Right renal pelvis (tissue), 4 donors: ENCODE results near the gene ROR2. TPM values are rescaled to one million over a fixed set of nuclear protein-coding genes. Genes with fewer than 3 reads are reported as not detected.
A peak's percentile ranks its signal among the peaks of the same experiment; 100 is the strongest.
"Not testable (repeated sequence)": the region's sequence is repeated elsewhere in the genome, so short reads cannot be mapped to it uniquely, and the experiment has no call there.

Experiments
- DNase-seq, 4 donors: peaks; one replicate each; pipeline ENCODE4 v3.0.0-alpha.2; 2013; ENCODE audit warnings: low read depth in 4 of 4, low spot score in 3 of 4, missing footprints in 1 of 4
- polyA plus RNA-seq, 4 donors: library from polyadenylated mRNA; unstranded; fragments of 120-200 nt; gene quantifications; one replicate each; pipeline ENCODE4 v1.2.1, GENCODE V29; 2013; ENCODE audit not compliant: insufficient read length in 4 of 4

The ROR2 gene
- polyA plus RNA-seq, 4 donors, result 14.6 to 19.1 (median 17.7) TPM

GRCh38 chr9:91557327-91557726 is 392.7 kb downstream of the ROR2 start:
- DNase-seq, result no peak

GRCh38 chr9:91555132-91555531 is 394.9 kb downstream of the ROR2 start:
- no peak for DNase-seq

GRCh38 chr9:91549177-91549576 is 400.9 kb downstream of the ROR2 start:
- no peak for DNase-seq

GRCh38 chr9:91547081-91547480 is 402.9 kb downstream of the ROR2 start:
- no peak for DNase-seq

DNA sequence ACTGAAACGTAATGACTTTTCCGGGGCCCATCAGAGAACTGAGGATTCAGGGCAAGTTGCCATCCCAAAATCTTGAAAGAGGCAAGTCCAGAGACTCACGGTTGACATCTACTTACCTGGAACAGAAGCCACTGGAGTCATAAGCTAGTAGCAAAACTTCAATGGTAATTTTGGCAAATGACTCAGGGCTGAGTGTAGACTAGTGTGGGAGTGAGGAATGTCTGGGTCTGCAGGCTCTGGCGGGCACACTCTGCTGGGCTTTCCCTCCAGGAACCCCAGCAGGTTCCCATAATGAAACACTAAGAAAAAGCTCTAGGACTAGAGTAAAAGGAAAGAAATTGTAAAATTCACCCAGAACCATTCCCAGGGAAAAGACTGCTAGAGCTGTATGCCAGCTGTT is 403.5 kb downstream of the ROR2 start:
- no peak for DNase-seq

- no peak for DNase-seq
These were observed 408.3 kb downstream of the ROR2 start for GRCh38 chr9:91541734-91542133.

DNA sequence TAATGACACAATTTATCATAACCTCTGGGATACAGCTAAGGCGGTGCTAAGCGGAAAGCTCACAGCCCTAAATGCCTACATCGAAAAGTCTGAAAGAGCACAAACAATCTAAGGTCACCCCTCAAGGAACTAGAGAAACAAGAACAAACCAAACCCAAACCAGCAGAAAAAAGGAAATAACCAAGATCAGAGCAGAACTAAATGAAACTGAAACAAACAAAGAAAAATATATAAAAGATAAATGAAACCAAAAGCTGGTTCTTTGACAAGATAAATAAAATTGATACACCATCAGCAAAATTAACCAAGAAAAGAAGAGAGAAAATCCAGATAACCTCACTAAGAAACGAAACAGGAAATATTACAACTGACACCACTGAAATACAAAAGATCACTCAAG is 409.5 kb downstream of the ROR2 start:
- not testable (repeated sequence) for DNase-seq

DNA sequence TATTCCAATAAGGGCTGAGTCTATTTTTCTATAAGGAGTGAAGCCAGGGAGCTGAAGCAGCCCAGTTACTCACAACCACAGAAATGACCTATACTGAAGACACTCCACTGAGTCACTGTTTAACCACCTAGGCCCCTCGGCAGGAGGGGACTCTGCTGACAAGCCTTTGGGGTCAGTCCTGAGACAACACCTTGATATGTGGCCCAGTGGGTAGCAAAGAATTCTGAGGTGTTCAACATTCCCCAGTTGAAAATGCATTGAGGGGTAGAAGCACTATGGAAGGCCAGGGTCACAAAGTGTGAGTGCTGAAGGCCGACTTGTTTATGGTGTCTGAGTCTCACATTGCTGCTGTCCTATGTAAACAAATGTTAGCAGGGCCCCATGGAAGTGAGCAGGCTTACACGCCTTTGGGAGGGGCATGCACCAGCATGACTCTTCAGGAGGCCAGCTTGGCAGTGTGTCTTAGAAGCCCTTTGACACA is 413.8 kb downstream of the ROR2 start:
- DNase-seq, result no peak

DNA sequence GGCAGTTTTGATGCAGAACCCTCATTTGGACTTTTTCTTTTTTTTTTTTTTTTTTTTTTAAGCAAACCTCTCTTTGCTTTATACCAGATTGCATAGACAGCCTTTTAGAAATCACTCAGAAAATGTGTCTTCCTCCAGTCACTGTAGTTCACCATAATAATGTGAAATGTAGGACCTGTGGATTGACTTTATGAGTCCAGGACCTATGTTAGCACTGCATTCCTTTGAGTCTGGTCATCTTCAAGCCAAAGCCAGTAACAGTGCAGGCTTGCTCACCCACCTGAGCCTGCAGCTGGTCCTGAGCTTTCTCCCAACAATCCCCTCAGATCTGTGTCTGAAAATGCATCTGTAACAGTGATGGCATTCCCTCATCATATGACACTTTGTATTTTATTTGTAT is 415.7 kb downstream of the ROR2 start:
- DNase-seq, result no peak

DNA sequence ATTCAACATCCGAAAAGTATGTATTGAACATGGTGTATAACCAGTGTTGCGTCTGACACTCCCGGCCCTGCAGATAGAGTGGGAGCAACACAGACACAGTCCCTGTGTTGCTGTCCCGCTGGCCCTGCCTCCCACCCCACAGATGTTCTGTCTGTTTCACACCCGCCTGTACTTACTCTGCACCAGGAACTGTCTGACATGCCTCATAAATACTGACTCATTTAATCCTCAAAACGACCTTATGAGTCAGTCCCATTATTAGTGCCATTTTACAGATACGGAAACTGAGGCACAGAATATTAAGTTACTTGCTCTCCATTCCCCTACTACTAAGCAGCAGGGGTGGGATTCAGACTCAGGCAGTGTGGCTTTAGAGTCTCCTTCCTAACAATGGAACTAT is 416.6 kb downstream of the ROR2 start:
- DNase-seq, result no peak

GRCh38 chr9:91532325-91532724 is 417.7 kb downstream of the ROR2 start:
- DNase-seq, result no peak

- DNase-seq, result no peak
These were observed 419.2 kb downstream of the ROR2 start for GRCh38 chr9:91530829-91531228.

GRCh38 chr9:91522481-91522880 is 427.5 kb downstream of the ROR2 start:
- DNase-seq, result no peak

DNA sequence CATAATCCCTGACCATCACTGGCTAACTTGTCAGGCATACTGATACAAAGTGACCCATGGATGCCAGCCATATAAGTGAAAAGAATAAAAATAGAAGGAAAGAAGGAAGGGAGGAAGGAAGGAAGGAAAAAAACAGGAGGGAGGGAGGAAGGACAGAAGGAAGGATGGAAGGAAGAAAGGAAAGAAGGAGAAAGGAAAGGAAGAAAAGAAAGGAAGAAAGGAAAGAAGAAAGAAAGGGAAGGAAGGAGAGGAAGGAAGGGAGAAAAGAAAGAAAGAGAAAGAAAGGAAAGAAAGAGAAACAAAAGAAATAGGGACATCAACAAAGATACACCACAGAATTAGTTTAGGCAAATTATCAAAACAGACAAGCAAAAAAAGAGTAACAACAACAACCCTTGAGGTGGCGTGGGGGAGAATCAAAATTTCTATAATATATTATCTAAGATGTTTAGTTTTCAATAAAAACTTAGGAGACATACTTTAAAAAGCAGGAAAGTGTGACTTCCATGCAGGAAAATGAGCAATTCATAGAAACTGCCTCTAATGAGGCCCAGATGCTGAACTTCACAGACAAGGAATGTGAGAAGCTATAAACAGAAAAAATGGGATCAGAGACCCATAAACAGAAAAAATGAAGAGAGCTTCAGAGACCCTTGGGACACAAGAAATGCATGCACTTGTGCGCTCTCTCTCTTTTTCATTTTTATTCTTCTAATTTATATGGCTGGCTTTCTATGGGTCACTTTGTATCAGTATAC is 430.3 kb downstream of the ROR2 start:
- no peak for DNase-seq

- no peak for DNase-seq
These were observed 431.6 kb downstream of the ROR2 start for GRCh38 chr9:91518462-91518861.

DNA sequence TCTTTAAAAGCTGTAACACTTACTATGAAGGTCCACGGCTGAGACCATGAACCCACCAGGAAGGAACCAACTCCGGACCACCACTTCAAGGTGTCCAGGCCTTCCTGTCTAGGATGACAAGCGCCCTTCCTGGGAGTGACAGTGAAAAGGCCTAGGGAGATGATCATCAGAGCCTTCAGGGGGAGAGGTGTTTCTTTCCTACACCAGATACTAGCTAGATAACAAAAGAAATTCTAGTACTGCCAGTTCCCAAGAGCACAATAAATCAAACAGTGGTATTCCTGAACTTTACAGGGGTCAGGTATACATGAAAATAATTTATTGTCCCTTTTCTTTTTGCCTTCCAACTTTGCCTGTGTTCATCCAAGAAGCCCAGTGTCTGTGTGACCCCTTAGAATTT is 432.2 kb downstream of the ROR2 start:
- DNase-seq, result no peak

- not testable (repeated sequence) for DNase-seq
These were observed 432.7 kb downstream of the ROR2 start for GRCh38 chr9:91517332-91517731.

DNA sequence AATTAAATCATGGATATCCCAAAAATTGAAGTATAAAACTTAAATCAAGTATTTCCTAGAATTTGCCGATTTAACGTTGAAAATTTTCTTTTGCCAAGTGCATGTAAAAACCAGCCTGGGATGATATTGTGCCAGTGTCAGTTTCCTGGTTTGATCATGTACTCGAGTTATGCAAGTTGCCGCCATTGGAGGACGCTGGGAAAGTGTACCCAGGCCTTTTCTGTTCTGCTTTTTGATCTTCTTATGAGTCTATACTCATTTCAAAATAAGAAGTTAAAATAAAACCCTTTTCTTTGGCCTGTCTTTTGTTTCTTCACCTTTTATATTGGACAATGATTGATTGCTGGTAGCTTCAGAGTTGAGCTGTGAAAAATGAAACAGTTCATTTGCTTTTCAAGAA is 433.3 kb downstream of the ROR2 start:
- no peak for DNase-seq

DNA sequence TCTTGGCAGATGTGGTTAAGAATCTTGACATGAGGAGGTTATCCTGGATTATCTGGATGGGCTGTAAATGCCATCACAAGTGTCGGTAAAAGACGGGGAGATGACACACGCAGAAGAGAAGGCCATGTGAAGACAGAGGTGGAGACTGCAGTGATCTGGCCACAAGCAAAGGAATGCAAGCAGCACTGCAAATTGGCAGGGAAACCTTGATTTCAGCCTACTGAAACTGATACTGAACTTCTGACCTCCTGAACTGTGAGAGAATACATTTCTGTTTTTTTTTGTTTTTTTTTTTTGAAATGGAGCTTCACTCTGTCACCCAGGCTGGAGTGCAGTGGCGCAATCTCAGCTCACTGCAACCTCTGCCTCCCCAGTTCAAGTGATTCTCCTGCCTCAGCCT is 433.9 kb downstream of the ROR2 start:
- DNase-seq, result no peak

DNA sequence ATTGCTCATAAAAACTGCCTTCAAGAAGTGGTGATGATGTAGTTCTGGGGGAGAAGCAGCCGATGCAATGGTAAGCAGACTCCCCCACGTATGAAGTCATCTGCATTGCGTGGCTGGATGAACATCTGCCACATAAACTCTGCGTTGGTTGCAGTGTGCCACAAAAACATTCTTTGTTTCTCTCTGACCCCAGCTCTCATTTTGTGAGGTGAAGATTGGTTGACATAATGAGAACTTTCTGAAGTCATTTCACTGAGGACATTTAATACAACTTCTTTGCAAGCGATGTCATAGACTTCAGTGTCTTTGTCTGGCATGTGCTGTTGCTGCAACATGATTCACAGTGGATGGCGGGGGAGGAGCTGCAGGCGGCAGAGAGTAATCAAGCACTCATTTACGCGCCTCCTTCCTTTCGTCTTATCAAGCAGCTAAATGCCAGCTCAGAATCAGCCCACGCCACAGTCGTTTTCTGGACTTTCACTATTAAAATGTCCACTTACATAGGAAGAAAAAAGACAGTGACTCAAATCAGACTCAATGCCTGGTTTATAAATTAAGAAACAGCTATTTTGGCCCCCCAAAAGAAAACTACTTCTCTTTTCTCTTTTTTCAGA is 434.8 kb downstream of the ROR2 start:
- DNase-seq, result peak in 3 of 4 donors; percentile 33 to 63 (median 51)
